PFSK-1 (cell line): ENCODE results near the gene RBM8A.

Source experiments
- TAF1 ChIP-seq: IDR thresholded peaks from 2 replicates; pipeline ENCODE4 v1.6.1; 2012; ENCODE audit warnings: low read length, control low read depth, borderline replicate concordance; ENCODE audit not compliant: insufficient read depth
- TF ChIP-seq, protein P1 (sequence below), 2 experiments: IDR thresholded peaks; 2 replicates each; pipeline versions ENCODE4 v1.6.1 to v1.8.0; 2011 to 2012; ENCODE audit warnings: low read depth in 2 of 2, low read length in 2 of 2, control low read depth in 1 of 2, inconsistent platforms in 1 of 2, mild to moderate bottlenecking in 1 of 2, moderate library complexity in 1 of 2; ENCODE audit not compliant: insufficient read depth in 1 of 2

DNA sequence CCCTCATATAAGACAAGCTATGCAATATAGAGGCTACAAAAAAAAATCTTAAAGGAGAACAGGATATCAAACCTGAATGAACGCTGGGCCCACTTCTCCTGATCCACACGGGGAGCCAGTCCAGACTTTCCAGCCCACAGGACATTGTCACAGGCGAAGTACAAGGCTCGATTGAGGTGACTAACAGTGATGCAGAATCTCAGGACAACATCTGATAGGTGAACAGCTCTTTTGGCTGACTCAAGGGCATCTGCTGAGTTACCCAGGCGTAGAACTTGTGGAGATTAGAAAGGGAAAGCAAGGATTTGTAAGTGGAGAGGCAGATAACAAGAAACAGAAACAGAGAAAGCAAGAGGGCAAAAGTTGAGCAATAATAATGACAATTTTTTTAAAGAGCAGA is 10.5 kb downstream of the RBM8A start:
- TF ChIP-seq, protein P1, sequence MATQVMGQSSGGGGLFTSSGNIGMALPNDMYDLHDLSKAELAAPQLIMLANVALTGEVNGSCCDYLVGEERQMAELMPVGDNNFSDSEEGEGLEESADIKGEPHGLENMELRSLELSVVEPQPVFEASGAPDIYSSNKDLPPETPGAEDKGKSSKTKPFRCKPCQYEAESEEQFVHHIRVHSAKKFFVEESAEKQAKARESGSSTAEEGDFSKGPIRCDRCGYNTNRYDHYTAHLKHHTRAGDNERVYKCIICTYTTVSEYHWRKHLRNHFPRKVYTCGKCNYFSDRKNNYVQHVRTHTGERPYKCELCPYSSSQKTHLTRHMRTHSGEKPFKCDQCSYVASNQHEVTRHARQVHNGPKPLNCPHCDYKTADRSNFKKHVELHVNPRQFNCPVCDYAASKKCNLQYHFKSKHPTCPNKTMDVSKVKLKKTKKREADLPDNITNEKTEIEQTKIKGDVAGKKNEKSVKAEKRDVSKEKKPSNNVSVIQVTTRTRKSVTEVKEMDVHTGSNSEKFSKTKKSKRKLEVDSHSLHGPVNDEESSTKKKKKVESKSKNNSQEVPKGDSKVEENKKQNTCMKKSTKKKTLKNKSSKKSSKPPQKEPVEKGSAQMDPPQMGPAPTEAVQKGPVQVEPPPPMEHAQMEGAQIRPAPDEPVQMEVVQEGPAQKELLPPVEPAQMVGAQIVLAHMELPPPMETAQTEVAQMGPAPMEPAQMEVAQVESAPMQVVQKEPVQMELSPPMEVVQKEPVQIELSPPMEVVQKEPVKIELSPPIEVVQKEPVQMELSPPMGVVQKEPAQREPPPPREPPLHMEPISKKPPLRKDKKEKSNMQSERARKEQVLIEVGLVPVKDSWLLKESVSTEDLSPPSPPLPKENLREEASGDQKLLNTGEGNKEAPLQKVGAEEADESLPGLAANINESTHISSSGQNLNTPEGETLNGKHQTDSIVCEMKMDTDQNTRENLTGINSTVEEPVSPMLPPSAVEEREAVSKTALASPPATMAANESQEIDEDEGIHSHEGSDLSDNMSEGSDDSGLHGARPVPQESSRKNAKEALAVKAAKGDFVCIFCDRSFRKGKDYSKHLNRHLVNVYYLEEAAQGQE (IDR thresholded peaks at IDR 0.05; ENCODE audit: insufficient read depth in 1 of 2, low read depth in 2 of 2, low read length in 2 of 2), result no peak
- TF ChIP-seq TAF1, result no peak
